Liver (tissue), 3 donors: ENCODE results near the gene HIPK1.

Experiments used
- EGR1 ChIP-seq, 2 donors: IDR thresholded peaks; 2 replicates each; pipeline ENCODE4 v1.6.1; 2016 to 2018; ENCODE audit warnings: antibody characterized with exemption in 2 of 2, low read depth in 2 of 2
- GABPA ChIP-seq, 2 donors: IDR thresholded peaks in 1 of 2; conservative IDR thresholded peaks in 1 of 2; 2 replicates each; pipeline ENCODE4 v1.6.1; 2016; ENCODE audit warnings: antibody characterized with exemption in 2 of 2, mild to moderate bottlenecking in 1 of 2, moderate library complexity in 1 of 2
- JUND ChIP-seq, 2 donors: IDR thresholded peaks; 2 replicates each; pipeline ENCODE4 v1.6.1; 2016; ENCODE audit warnings: antibody characterized with exemption in 2 of 2
- RAD21 ChIP-seq, 2 donors: IDR thresholded peaks; 2 replicates each; pipeline ENCODE4 v1.6.1; 2016; ENCODE audit warnings: antibody characterized with exemption in 2 of 2, mild to moderate bottlenecking in 2 of 2
- TAF1 ChIP-seq: conservative IDR thresholded peaks from 2 replicates; pipeline ENCODE4 v1.6.1; 2016; ENCODE audit warnings: antibody characterized with exemption, mild to moderate bottlenecking
- TF ChIP-seq, protein P1 (sequence below): fragments of 150-350 bp; IDR thresholded peaks from 2 replicates; pipeline ENCODE4 v1.5.1; 2017; ENCODE audit warnings: improper control_type of control experiment, low read depth, low read length; ENCODE audit not compliant: missing input control
- TF ChIP-seq, protein P2 (sequence below): IDR thresholded peaks from 2 replicates; pipeline ENCODE4 v1.6.1; 2016; ENCODE audit warnings: antibody characterized with exemption, mild to moderate bottlenecking
- donor health status: healthy.
- donor health status: healthy.

DNA sequence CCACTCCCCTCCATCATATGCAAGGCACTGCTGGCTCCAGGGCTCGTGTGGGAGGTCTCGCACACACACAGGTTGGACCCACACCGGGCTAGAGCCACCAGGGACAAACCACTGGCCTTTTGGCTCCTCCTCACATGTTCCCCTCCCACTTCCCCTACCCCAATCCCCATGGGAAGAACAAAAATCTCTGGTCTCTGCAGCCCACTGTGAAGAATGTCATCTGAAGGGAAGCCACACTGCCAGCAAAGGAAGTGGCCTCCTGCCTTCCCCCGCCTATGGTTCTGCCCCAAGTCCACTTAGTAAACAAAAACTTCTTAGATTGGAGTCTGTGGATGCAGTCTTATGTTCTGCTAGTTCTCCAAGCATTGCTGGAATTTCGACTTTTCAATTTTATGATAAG lies 74.3 kb downstream of the HIPK1 start:
- TF ChIP-seq, protein P1, sequence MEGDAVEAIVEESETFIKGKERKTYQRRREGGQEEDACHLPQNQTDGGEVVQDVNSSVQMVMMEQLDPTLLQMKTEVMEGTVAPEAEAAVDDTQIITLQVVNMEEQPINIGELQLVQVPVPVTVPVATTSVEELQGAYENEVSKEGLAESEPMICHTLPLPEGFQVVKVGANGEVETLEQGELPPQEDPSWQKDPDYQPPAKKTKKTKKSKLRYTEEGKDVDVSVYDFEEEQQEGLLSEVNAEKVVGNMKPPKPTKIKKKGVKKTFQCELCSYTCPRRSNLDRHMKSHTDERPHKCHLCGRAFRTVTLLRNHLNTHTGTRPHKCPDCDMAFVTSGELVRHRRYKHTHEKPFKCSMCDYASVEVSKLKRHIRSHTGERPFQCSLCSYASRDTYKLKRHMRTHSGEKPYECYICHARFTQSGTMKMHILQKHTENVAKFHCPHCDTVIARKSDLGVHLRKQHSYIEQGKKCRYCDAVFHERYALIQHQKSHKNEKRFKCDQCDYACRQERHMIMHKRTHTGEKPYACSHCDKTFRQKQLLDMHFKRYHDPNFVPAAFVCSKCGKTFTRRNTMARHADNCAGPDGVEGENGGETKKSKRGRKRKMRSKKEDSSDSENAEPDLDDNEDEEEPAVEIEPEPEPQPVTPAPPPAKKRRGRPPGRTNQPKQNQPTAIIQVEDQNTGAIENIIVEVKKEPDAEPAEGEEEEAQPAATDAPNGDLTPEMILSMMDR, result no peak
- TF ChIP-seq, protein P2, sequence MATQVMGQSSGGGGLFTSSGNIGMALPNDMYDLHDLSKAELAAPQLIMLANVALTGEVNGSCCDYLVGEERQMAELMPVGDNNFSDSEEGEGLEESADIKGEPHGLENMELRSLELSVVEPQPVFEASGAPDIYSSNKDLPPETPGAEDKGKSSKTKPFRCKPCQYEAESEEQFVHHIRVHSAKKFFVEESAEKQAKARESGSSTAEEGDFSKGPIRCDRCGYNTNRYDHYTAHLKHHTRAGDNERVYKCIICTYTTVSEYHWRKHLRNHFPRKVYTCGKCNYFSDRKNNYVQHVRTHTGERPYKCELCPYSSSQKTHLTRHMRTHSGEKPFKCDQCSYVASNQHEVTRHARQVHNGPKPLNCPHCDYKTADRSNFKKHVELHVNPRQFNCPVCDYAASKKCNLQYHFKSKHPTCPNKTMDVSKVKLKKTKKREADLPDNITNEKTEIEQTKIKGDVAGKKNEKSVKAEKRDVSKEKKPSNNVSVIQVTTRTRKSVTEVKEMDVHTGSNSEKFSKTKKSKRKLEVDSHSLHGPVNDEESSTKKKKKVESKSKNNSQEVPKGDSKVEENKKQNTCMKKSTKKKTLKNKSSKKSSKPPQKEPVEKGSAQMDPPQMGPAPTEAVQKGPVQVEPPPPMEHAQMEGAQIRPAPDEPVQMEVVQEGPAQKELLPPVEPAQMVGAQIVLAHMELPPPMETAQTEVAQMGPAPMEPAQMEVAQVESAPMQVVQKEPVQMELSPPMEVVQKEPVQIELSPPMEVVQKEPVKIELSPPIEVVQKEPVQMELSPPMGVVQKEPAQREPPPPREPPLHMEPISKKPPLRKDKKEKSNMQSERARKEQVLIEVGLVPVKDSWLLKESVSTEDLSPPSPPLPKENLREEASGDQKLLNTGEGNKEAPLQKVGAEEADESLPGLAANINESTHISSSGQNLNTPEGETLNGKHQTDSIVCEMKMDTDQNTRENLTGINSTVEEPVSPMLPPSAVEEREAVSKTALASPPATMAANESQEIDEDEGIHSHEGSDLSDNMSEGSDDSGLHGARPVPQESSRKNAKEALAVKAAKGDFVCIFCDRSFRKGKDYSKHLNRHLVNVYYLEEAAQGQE, result no peak
- no peak for TF ChIP-seq EGR1 (IDR thresholded peaks at IDR 0.05; ENCODE audit: low read depth in 2 of 2)
- TF ChIP-seq RAD21 (IDR thresholded peaks at IDR 0.05), result no peak
- TF ChIP-seq JUND (IDR thresholded peaks at IDR 0.05), result no peak
- no peak for TF ChIP-seq TAF1
- no peak for TF ChIP-seq GABPA (IDR thresholded peaks at IDR 0.05 in 1 of 2, conservative IDR thresholded peaks at IDR 0.05 in 1 of 2)
